ENCODE data around the gene ATXN3L. TPM values are rescaled to one million over a fixed set of nuclear protein-coding genes. Genes with fewer than 3 reads are reported as not detected.

Gene ATXN3L
- total and polyA plus RNA-seq, 2 of the 8 experiments (the other 6 are each of a cell fraction or from before 2014, with no cell fraction given): not detected

- POLR2A ChIA-PET (ENCODE audit: partially characterized antibody): no interaction called here
- H3K4me3 ChIP-seq (ENCODE audit: extremely low read depth in 1 of 4, insufficient read depth in 2 of 4, low read depth in 3 of 4, low read length in 4 of 4): no peak overlapping the region
- no peak overlapping the region for H3K27ac ChIP-seq (ENCODE audit: low read depth, low read length)
- H3K36me3 ChIP-seq (ENCODE audit: control insufficient read depth in 2 of 4, insufficient read depth in 4 of 4, low read length in 3 of 4): no peaks in the 10 kb centered on the region
- H2BK5ac ChIP-seq (ENCODE audit: low read depth, low read length): no peak overlapping the region
- no peaks in the 10 kb centered on the region for H3K23me2 ChIP-seq (ENCODE audit: low read depth, low read length)
- no peak overlapping the region for H2BK20ac ChIP-seq (ENCODE audit: low read length)
- no peak overlapping the region for H3K23ac ChIP-seq (ENCODE audit: insufficient read length)
- WGBS, 2 experiments (ENCODE audit: extremely low coverage in 1 of 2, insufficient coverage in 1 of 2, insufficient read length in 1 of 2, insufficient replicate concordance in 2 of 2, low coverage in 1 of 2, low lambda C conversion rate in 2 of 2, missing lambda C conversion rate in 1 of 2): 91% methylated on average over 2 of the region's 2 CpGs; no CpG with 5 or more reads in 1 of the 2 experiments
- H4K5ac ChIP-seq (ENCODE audit: insufficient read length, low read depth, low read length): no peak overlapping the region
- FAIRE-seq (no peak), DNase-seq (ENCODE audit: low read depth in 1 of 2, low spot score in 2 of 2) (no peak)
- CTCF ChIA-PET (ENCODE audit: partially characterized antibody): interaction anchor here (1.1 kb wide), 1 partner anchor 140 kb away, joined by 4 read pairs; no protein-coding TSS in a partner anchor
- no peak overlapping the region for H4K91ac ChIP-seq (replicated peaks; ENCODE audit: insufficient read length, low read length)
- H3K14ac ChIP-seq (ENCODE audit: insufficient read length): no peak overlapping the region
- H2AK5ac ChIP-seq (ENCODE audit: low read depth, low read length): no peak overlapping the region
- H4K20me1 ChIP-seq (replicated peaks in 1 of 2; ENCODE audit: control insufficient read depth in 1 of 2, insufficient read depth in 2 of 2, low read length in 2 of 2): no peaks in the 10 kb centered on the region
- no peaks in the 10 kb centered on the region for H3K79me1 ChIP-seq (ENCODE audit: low read depth, low read length)
- no peak overlapping the region for H3K4ac ChIP-seq (replicated peaks; ENCODE audit: insufficient read length, low read depth, low read length)
- no peak overlapping the region for H2BK120ac ChIP-seq (replicated peaks; ENCODE audit: low read depth, low read length)
- H2BK15ac ChIP-seq (ENCODE audit: low read length): no peak overlapping the region
- no peak overlapping the region for H3K4me2 ChIP-seq (ENCODE audit: insufficient read depth in 1 of 2, low read depth in 2 of 2, low read length in 2 of 2)
- no peak overlapping the region for H3K56ac ChIP-seq (replicated peaks; ENCODE audit: insufficient read length, low read depth, low read length)
- no peaks in the 10 kb centered on the region for H3K79me2 ChIP-seq (ENCODE audit: control insufficient read depth in 1 of 2, insufficient read depth in 2 of 2, low read length in 2 of 2)
- H3K27me3 ChIP-seq (replicated peaks in 1 of 4; ENCODE audit: control insufficient read depth in 3 of 4, extremely low read depth in 1 of 4, insufficient read depth in 3 of 4, low read length in 3 of 4): no peaks in the 10 kb centered on the region
- TF ChIP-seq RNF2 (IDR thresholded peaks at IDR 0.05; ENCODE audit: borderline replicate concordance, low read depth, low read length, missing control alignments, poor library complexity, severe bottlenecking): no peak
- TF ChIP-seq SP2 (IDR thresholded peaks at IDR 0.05; ENCODE audit: low read length): no peak
- TF ChIP-seq SP1 (IDR thresholded peaks at IDR 0.05; ENCODE audit: low read depth, low read length): no peak
- no peak for TF ChIP-seq SP4 (IDR thresholded peaks at IDR 0.05; ENCODE audit: low read length)
- TF ChIP-seq SIX5 (IDR thresholded peaks at IDR 0.05; ENCODE audit: low read depth, low read length): no peak
- TF ChIP-seq CREB1 (IDR thresholded peaks at IDR 0.05): no peak
- no peak for TF ChIP-seq HDAC6 (IDR thresholded peaks at IDR 0.05; ENCODE audit: low read depth, low read length)
- TF ChIP-seq SUZ12 (IDR thresholded peaks at IDR 0.05; ENCODE audit: low read length): no peak
- TF ChIP-seq CBX8 (IDR thresholded peaks at IDR 0.05; ENCODE audit: borderline replicate concordance, low read depth, low read length): no peak
- no peak for TF ChIP-seq BCL11A (IDR thresholded peaks at IDR 0.05; ENCODE audit: low read depth in 2 of 2, low read length in 2 of 2)
- TF ChIP-seq, protein P1, sequence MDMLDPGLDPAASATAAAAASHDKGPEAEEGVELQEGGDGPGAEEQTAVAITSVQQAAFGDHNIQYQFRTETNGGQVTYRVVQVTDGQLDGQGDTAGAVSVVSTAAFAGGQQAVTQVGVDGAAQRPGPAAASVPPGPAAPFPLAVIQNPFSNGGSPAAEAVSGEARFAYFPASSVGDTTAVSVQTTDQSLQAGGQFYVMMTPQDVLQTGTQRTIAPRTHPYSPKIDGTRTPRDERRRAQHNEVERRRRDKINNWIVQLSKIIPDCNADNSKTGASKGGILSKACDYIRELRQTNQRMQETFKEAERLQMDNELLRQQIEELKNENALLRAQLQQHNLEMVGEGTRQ (IDR thresholded peaks at IDR 0.05; ENCODE audit: low read length): no peak
- H3K9ac ChIP-seq (replicated peaks in 1 of 4; ENCODE audit: extremely low read depth in 1 of 4, low read depth in 3 of 4, low read length in 3 of 4): no peak overlapping the region
- H3K18ac ChIP-seq (ENCODE audit: extremely low read depth, low read length): no peak overlapping the region
- no peak overlapping the region for H2AFZ ChIP-seq (ENCODE audit: low read length)
- no peaks in the 10 kb centered on the region for H3K4me1 ChIP-seq (replicated peaks in 1 of 4; ENCODE audit: control insufficient read depth in 3 of 4, insufficient read depth in 4 of 4, low read length in 3 of 4)
- H3K9me3 ChIP-seq (ENCODE audit: insufficient read depth in 2 of 2, low read depth in 1 of 2, low read length in 1 of 2): no peaks in the 10 kb centered on the region
- H4K8ac ChIP-seq (ENCODE audit: extremely low read depth, insufficient read depth, low read length): no peak overlapping the region
- no peak overlapping the region for H2BK12ac ChIP-seq (ENCODE audit: low read depth, low read length)
Observed at GRCh38 chrX:13305108-13305507, 14.7 kb downstream of the ATXN3L start.
